Retinal pigment epithelial cell (primary cell): ENCODE measurements around the gene GNG3.
A peak's percentile ranks its signal among the peaks of the same experiment; 100 is the strongest.

Source experiments
- DNase-seq: peaks from one replicate; pipeline ENCODE4 v3.0.0-alpha.2; 2010; ENCODE audit warnings: low read depth
- H3K4me3 ChIP-seq: 2 replicates; pipeline ENCODE4 v1.5.1; 2011; ENCODE audit warnings: mild to moderate bottlenecking, low read length, control low read depth, moderate library complexity
- CTCF ChIP-seq: conservative IDR thresholded peaks from 2 replicates; pipeline ENCODE4 v1.5.1; 2011; ENCODE audit warnings: low read depth, low read length, control low read depth, inconsistent platforms

Gene GNG3

GRCh38 chr11:62719302-62719978, 12.0 kb downstream of the GNG3 start:
- no peak for DNase-seq
- no peak overlapping the region for H3K4me3 ChIP-seq
- no peak for TF ChIP-seq CTCF

GRCh38 chr11:62721994-62722393, 14.5 kb downstream of the GNG3 start:
- peak; percentile 43 for TF ChIP-seq CTCF
- no peak for DNase-seq
- H3K4me3 ChIP-seq: no peak overlapping the region

GRCh38 chr11:62724171-62724570, 16.7 kb downstream of the GNG3 start:
- no peak for DNase-seq
- peak overlapping the region; percentile 84 for H3K4me3 ChIP-seq
- TF ChIP-seq CTCF: no peak

- H3K4me3 ChIP-seq: peak overlapping the region; percentile 84
- no peak for DNase-seq
- TF ChIP-seq CTCF: no peak
Measured at GRCh38 chr11:62725646-62726045, 18.2 kb downstream of the GNG3 start.

GRCh38 chr11:62726156-62726914, 18.9 kb downstream of the GNG3 start:
- H3K4me3 ChIP-seq: peak overlapping the region; percentile 84
- no peak for TF ChIP-seq CTCF
- DNase-seq: no peak

- H3K4me3 ChIP-seq: peak overlapping the region; percentile 84
- no peak for TF ChIP-seq CTCF
- DNase-seq: no peak
Measured at GRCh38 chr11:62726915-62727164, 19.4 kb downstream of the GNG3 start.

GRCh38 chr11:62727165-62727871, 19.8 kb downstream of the GNG3 start, which contains the start of gene HNRNPUL2:
Gene HNRNPUL2, minus strand, starts transcription at chr11:62727457. Its CDS starts 301 bp downstream, at chr11:62727156.
- TF ChIP-seq CTCF: peak; percentile 22
- DNase-seq: peak; percentile 96
- H3K4me3 ChIP-seq: peak within 1 kb of the TSS; percentile 84
